Measurements from ENCODE around the gene GTSE1.

Gene GTSE1

GRCh38 chr22:46365166-46365624 is 68.5 kb downstream of the GTSE1 start:
- DNase-seq (ENCODE audit: low read depth): no peak

DNA sequence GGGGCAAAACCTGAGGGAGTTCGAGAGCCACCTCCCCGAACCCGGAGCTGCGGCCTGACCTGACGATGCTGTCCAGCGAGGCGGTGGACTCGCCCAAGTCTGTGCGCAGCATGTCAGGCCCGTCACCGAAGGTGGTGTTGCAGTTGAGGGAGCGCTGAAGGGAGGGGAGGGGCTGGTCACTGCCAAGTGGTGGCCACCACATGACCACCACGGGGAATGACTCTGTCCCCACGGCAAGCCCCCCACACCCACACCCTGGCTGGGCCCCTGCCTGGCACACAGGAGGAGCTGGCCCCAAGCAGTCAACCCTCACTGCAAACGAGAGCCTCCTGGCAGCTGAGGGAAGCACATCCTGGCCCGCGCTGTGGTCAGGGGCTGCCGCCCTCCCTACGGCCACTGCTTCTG is 69.7 kb downstream of the GTSE1 start:
- DNase-seq (ENCODE audit: low read depth): no peak

- no peak for DNase-seq (ENCODE audit: low read depth)
Observed at GRCh38 chr22:46366801-46367706, 70.4 kb downstream of the GTSE1 start.

- peak; percentile 38 for DNase-seq (ENCODE audit: low read depth)
Observed at GRCh38 chr22:46367707-46368191, 71.1 kb downstream of the GTSE1 start.

GRCh38 chr22:46368422-46368821 is 71.8 kb downstream of the GTSE1 start:
- DNase-seq (ENCODE audit: low read depth): no peak

GRCh38 chr22:46368871-46369715 is 72.4 kb downstream of the GTSE1 start:
- DNase-seq (ENCODE audit: low read depth): no peak

GRCh38 chr22:46369716-46370583 is 73.3 kb downstream of the GTSE1 start:
- no peak for DNase-seq (ENCODE audit: low read depth)

- peak; percentile 48 for DNase-seq (ENCODE audit: low read depth)
Observed at GRCh38 chr22:46370584-46371291, 74.1 kb downstream of the GTSE1 start.

DNA sequence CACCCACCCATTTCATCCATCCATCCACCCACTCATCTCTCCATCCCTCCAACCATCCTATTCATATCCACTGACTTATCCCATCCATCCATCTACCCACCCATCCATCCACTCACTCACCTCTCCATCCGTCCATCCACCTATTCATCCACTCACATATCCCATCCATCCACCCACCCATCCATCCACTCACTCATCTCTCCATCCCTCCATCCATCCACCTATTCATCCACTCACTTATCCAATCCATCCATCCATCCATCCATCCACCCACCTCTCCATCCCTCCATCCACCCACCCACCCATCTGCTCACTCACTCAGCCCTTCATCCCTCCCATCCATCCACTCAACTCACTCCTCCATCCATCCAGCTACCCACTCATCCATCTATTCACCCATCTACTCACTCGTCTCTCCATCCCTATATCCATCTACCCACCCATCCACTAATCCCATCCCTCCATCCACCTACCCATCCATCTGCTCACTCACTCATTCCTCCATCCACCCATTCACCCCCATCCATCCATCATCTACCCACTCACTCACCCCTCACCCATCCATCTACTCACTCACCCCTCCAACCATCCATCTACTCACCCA is 75.1 kb downstream of the GTSE1 start:
- DNase-seq (ENCODE audit: low read depth): no peak

- no peak for DNase-seq (ENCODE audit: low read depth)
Observed at GRCh38 chr22:46372686-46373085, 76.0 kb downstream of the GTSE1 start.

DNA sequence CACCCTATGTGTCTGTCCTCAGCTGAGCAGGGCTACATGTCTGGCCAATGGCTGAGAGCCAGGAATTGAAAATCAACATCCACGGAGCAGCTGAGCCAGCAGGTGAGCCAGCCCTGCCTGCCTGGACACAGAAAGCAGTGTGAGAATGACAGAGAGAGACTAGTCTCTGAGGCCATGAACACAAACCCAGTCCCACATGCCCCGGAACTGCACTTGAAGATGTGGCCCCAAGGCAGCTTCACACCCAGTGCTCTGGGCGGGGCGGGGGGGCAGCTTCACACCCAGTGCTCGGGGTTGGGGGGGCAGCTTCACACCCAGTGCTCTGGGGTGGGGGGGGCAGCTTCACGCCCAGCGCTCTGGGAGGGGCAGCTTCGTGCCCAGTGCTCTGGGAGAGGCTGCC is 76.5 kb downstream of the GTSE1 start:
- peak; percentile 24 for DNase-seq (ENCODE audit: low read depth)

DNA sequence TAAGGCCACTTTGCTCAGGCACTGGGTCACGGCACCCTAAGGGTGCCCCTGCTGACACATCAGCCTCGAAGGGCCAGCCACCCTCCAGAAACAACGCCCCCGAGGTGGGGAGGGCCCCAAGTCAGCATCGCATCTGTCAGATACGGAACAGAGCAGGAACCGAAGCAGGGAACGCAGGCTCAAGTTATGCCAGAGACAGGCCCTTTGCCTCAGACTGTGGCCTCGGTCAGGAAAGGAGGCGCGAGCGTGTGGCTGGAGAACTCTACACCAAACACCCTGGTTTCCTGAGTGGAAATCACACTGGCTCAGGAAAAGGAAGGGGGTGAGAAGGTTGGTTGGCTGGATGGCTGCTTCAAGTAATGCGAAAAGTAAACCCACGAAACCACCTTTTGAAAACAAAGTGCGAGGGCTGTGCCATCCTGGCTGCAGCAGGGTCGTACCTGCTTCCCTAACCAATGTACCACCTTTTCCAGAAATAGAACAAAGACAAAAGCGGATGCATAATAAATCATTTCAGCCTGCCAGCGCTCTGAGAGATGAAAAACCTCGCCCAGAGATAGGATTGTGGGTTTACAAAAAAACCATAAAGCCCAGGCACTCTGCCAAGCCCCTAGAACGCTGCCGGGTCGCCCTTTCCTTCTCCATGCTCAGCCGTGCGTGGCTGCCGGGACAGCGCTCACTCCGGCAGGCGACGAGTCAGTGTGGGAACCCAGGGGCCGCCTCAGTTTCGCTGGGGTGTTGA is 77.4 kb downstream of the GTSE1 start:
- peak; percentile 21 for DNase-seq (ENCODE audit: low read depth)

- DNase-seq (ENCODE audit: low read depth): no peak
Observed at GRCh38 chr22:46374663-46375474, 78.2 kb downstream of the GTSE1 start.

DNA sequence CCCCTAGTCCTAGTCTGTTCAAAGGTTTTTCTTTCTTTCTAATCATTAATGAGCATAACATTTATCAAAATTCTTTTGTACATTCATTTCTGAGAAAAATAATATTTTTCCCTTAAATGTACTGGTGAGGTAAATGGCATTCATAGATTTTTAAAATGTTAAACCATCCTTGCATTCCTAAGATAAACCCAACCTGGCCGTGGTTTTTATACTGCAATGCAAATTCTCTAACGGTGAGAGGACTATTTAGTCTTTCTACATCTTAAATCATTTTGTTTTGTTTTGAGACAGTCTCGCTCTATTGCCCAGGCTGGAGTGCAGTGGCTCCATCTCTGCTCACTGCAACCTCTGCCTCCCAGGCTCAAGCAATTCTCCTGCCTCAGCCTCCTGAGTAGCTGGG is 79.4 kb downstream of the GTSE1 start:
- DNase-seq (ENCODE audit: low read depth): no peak

- DNase-seq (ENCODE audit: low read depth): no peak
Observed at GRCh38 chr22:46376908-46377524, 80.3 kb downstream of the GTSE1 start.

GRCh38 chr22:46377525-46378425 is 81.1 kb downstream of the GTSE1 start:
- no peak for DNase-seq (ENCODE audit: low read depth)

GRCh38 chr22:46378426-46379065 is 81.9 kb downstream of the GTSE1 start:
- DNase-seq (ENCODE audit: low read depth): no peak

All from stimulated activated CD8-positive, alpha-beta memory T cell treated with anti-CD3 and anti-CD28 coated beads, Interleukin-12 subunit alpha, Interleukin-12 subunit beta, amount 100 ng/mL, for 4 hours (primary cell).